OCI-LY3 (cell line): ENCODE results near the gene GULP1.

Experiments
- H2AFZ ChIP-seq: fragments of 200-600, 300-600 bp; shearing (Covaris generic); 2 replicates; pipeline ENCODE4 v1.6.0; 2014; ENCODE audit warnings: antibody characterized with exemption, low read depth, low read length
- H3K27ac ChIP-seq: fragments of 200-600, 300-600 bp; sonication (generic); 2 replicates; pipeline ENCODE4 v1.5.1; 2014; ENCODE audit warnings: mild to moderate bottlenecking, low read length, moderate library complexity, mixed read lengths
- H3K27me3 ChIP-seq: fragments of 200-600, 300-600 bp; sonication (generic); 2 replicates; pipeline ENCODE4 v1.6.1; 2014; ENCODE audit warnings: low read depth, low read length, mixed read lengths
- H3K36me3 ChIP-seq: fragments of 200-600, 300-600 bp; sonication (generic); replicated peaks from 2 replicates; pipeline ENCODE3; 2014; ENCODE audit warnings: low read depth, low read length, mixed read lengths
- H3K4me1 ChIP-seq: fragments of 300-600, 200-600 bp; sonication (generic); 2 replicates; pipeline ENCODE4 v1.6.1; 2014; ENCODE audit warnings: low read length, mixed read lengths
- H3K4me2 ChIP-seq: fragments of 200-600, 300-600 bp; sonication (generic); 2 replicates; pipeline ENCODE4 v1.6.1; 2014; ENCODE audit warnings: low read length, mixed read lengths
- H3K4me3 ChIP-seq: fragments of 300-600, 200-600 bp; sonication (generic); 2 replicates; pipeline ENCODE4 v1.5.1; 2014; ENCODE audit warnings: antibody characterized with exemption, mild to moderate bottlenecking, low read length, moderate library complexity
- H3K79me2 ChIP-seq: fragments of 300-600, 200-600 bp; shearing (Covaris generic); 2 replicates; pipeline ENCODE4 v1.6.1; 2014; ENCODE audit warnings: mild to moderate bottlenecking, low read length, mixed read lengths
- H3K9ac ChIP-seq: fragments of 300-600, 200-600 bp; shearing (Covaris generic); 2 replicates; pipeline ENCODE4 v1.6.0; 2014; ENCODE audit warnings: mild to moderate bottlenecking, low read length, moderate library complexity
- H3K9me3 ChIP-seq: fragments of 200-600, 300-600 bp; shearing (Covaris generic); 2 replicates; pipeline ENCODE4 v1.6.1; 2014; ENCODE audit warnings: low read length, mixed read lengths; ENCODE audit not compliant: insufficient read depth
- H4K20me1 ChIP-seq: fragments of 200-600, 300-600 bp; sonication (generic); 2 replicates; pipeline ENCODE4 v1.6.1; 2016; ENCODE audit warnings: low read length, mixed read lengths; ENCODE audit not compliant: insufficient read depth
- EZH2phosphoT487 ChIP-seq: fragments of 200-600 bp; shearing (Covaris generic); IDR thresholded peaks from 2 replicates; pipeline ENCODE4 v1.6.1; 2018; ENCODE audit warnings: antibody characterized with exemption, mixed run types, low read depth
- TF ChIP-seq, protein P1 (sequence below): fragments of 200-600, 300-600 bp; sonication (generic); IDR thresholded peaks from 2 replicates; pipeline ENCODE4 v1.5.1; 2014; ENCODE audit warnings: antibody characterized with exemption, low read length, low read depth

The GULP1 gene

DNA sequence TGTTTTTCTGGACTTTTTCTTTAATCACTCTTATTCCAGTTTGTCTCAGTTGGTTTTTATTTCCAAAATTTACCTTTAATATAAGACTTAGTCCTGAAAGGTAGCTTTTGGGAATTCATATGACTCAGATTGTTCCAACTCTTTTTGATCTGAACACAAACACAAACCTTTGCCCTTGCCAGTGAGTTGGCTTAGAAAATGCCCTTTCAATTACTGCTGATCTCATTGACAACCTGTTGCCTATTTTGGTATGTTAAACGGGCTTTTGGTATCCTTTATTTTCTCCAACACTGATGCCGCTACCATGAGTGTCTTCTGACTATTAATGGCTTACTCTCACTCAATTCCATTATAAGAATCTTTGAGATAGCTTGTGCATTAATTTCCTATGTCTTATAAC is 143.4 kb downstream of the GULP1 start:
- no peaks in the 10 kb centered on the region for H3K36me3 ChIP-seq
- H3K4me1 ChIP-seq: no peaks in the 10 kb centered on the region
- H3K4me3 ChIP-seq: no peak overlapping the region
- no peak overlapping the region for H2AFZ ChIP-seq
- H3K4me2 ChIP-seq: no peak overlapping the region
- TF ChIP-seq EZH2phosphoT487: no peak
- TF ChIP-seq, protein P1, sequence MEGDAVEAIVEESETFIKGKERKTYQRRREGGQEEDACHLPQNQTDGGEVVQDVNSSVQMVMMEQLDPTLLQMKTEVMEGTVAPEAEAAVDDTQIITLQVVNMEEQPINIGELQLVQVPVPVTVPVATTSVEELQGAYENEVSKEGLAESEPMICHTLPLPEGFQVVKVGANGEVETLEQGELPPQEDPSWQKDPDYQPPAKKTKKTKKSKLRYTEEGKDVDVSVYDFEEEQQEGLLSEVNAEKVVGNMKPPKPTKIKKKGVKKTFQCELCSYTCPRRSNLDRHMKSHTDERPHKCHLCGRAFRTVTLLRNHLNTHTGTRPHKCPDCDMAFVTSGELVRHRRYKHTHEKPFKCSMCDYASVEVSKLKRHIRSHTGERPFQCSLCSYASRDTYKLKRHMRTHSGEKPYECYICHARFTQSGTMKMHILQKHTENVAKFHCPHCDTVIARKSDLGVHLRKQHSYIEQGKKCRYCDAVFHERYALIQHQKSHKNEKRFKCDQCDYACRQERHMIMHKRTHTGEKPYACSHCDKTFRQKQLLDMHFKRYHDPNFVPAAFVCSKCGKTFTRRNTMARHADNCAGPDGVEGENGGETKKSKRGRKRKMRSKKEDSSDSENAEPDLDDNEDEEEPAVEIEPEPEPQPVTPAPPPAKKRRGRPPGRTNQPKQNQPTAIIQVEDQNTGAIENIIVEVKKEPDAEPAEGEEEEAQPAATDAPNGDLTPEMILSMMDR: no peak
- H4K20me1 ChIP-seq: no peaks in the 10 kb centered on the region
- H3K9ac ChIP-seq: no peak overlapping the region
- H3K27me3 ChIP-seq: no peaks in the 10 kb centered on the region
- H3K27ac ChIP-seq: no peak overlapping the region
- no peaks in the 10 kb centered on the region for H3K9me3 ChIP-seq
- H3K79me2 ChIP-seq: no peaks in the 10 kb centered on the region

DNA sequence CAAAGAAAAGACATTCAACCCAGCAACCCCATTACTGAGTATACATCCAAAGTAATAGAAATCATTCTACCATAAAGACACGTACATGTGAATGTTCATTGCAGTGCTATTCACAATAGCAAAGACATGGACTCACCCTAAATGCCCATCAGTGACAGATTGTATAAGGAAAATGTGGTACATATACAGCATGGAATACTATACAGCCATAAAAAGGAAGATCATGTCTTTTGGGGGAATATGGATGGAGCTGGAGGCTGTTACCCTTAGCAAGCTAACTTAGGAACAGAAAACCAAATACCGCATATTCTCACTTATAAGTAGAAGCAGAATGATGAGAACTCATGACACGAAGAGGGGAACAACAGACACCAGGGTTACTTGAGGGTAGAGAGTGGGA is 145.9 kb downstream of the GULP1 start:
- no peak for TF ChIP-seq EZH2phosphoT487
- TF ChIP-seq, protein P1: no peak
- Histone ChIP-seq H3K4me2 (no peak overlapping the region), H3K9ac (no peak overlapping the region), H3K79me2 (no peaks in the 10 kb centered on the region), H3K36me3 (no peaks in the 10 kb centered on the region), H3K4me1 (no peaks in the 10 kb centered on the region), H4K20me1 (no peaks in the 10 kb centered on the region), H2AFZ (no peak overlapping the region), H3K9me3 (no peaks in the 10 kb centered on the region), H3K4me3 (no peak overlapping the region), H3K27me3 (no peaks in the 10 kb centered on the region), H3K27ac (no peak overlapping the region)

DNA sequence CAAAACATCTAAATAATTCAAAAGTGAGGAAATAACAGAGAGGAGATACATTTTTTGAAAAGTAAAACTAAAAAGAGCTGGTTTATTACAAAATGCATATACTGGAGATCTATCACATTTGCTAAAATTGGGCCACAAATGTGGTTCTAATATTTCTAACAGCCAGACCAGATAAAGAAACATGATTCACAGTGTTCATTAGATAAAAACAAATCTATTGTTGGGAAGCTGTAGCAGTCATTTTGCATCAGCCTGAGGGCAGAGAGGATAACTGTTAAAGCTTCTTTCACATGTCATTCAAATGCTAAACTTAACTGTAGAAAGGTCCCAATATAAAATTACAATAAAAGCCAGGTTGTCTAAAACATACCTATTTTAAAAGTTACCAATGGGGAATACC is 148.3 kb downstream of the GULP1 start:
- H3K4me3 ChIP-seq: no peak overlapping the region
- no peaks in the 10 kb centered on the region for H3K4me1 ChIP-seq
- no peaks in the 10 kb centered on the region for H3K36me3 ChIP-seq
- no peaks in the 10 kb centered on the region for H3K9me3 ChIP-seq
- H3K4me2 ChIP-seq: no peak overlapping the region
- H2AFZ ChIP-seq: no peak overlapping the region
- no peak overlapping the region for H3K9ac ChIP-seq
- no peak overlapping the region for H3K27ac ChIP-seq
- no peaks in the 10 kb centered on the region for H3K79me2 ChIP-seq
- TF ChIP-seq EZH2phosphoT487: no peak
- TF ChIP-seq, protein P1: no peak
- no peaks in the 10 kb centered on the region for H3K27me3 ChIP-seq
- no peaks in the 10 kb centered on the region for H4K20me1 ChIP-seq

DNA sequence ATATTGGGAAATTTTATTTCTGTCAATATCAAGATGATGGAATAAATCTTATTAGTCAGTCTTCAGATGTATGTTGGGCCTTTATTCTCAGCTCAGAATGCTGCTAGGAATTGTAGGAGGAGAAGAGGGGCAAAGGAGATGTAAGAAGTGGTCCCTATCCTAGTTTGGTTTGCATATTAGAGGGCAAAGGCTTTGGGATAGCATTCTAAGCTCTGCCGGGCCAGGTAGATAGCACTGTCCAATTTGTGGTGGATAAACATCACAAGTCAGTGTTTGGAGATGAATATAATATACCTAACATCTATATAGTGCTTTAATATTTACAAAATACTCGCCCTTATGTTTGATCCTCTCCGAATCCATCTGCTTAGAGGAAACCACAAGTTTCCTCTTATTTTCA is 149.2 kb downstream of the GULP1 start:
- Histone ChIP-seq H4K20me1 (no peaks in the 10 kb centered on the region), H3K27me3 (no peaks in the 10 kb centered on the region), H3K36me3 (no peaks in the 10 kb centered on the region), H3K4me3 (no peak overlapping the region), H3K27ac (no peak overlapping the region), H3K79me2 (no peaks in the 10 kb centered on the region), H3K9ac (no peak overlapping the region), H3K4me1 (no peaks in the 10 kb centered on the region), H3K9me3 (no peaks in the 10 kb centered on the region), H3K4me2 (no peak overlapping the region), H2AFZ (no peak overlapping the region; the same call in 1 of the 2 replicates)
- TF ChIP-seq, protein P1: no peak
- TF ChIP-seq EZH2phosphoT487: no peak
